RWPE2 (cell line): Measurements from ENCODE around the gene DLG2.

Source experiments
- ATAC-seq: fragments of 200-7000 bp; cut with Tn5 transposase; 3 replicates; pipeline ENCODE4 v1.9.1; 2021; ENCODE audit warnings: low read depth
- DNase-seq: peaks from one replicate; pipeline ENCODE4 v3.0.0-alpha.2; 2020; ENCODE audit warnings: low spot score
- H3K27ac ChIP-seq: fragments of 450-650 bp; 2 replicates; pipeline ENCODE4 v1.5.1; 2017; ENCODE audit warnings: mild to moderate bottlenecking; ENCODE audit not compliant: poor library complexity, severe bottlenecking
- H3K27me3 ChIP-seq: fragments of 250-450 bp; sonication (Bioruptor Pico); 2 replicates; pipeline ENCODE4 v1.5.1; 2021; ENCODE audit warnings: mild to moderate bottlenecking, moderate library complexity; ENCODE audit not compliant: insufficient read depth, poor library complexity, severe bottlenecking
- H3K36me3 ChIP-seq: fragments of 250-450 bp; sonication (Bioruptor Pico); 2 replicates; pipeline ENCODE4 v1.5.1; 2020; ENCODE audit warnings: low read depth, mild to moderate bottlenecking, moderate library complexity
- H3K4me1 ChIP-seq: fragments of 250-450 bp; sonication (Bioruptor Pico); 2 replicates; pipeline ENCODE4 v1.5.1; 2021; ENCODE audit warnings: mild to moderate bottlenecking, moderate library complexity; ENCODE audit not compliant: insufficient read depth, poor library complexity, severe bottlenecking
- H3K4me3 ChIP-seq: fragments of 250-450 bp; sonication (Bioruptor Pico); 2 replicates; pipeline ENCODE4 v1.5.1; 2021; ENCODE audit warnings: mild to moderate bottlenecking, moderate library complexity; ENCODE audit not compliant: severe bottlenecking
- H3K9me3 ChIP-seq: fragments of 250-450 bp; sonication (Bioruptor Pico); 2 replicates; pipeline ENCODE4 v1.5.1; 2021; ENCODE audit warnings: mild to moderate bottlenecking, moderate library complexity; ENCODE audit not compliant: severe bottlenecking
- CTCF ChIP-seq: fragments of 450-650 bp; IDR thresholded peaks from one replicate; pipeline ENCODE4 v1.5.1; 2017; ENCODE audit warnings: mild to moderate bottlenecking, moderate library complexity; ENCODE audit not compliant: poor library complexity, severe bottlenecking

The DLG2 gene

GRCh38 chr11:85440273-85440672 is 186.9 kb downstream of the DLG2 start:
- H3K27ac ChIP-seq = no peak overlapping the region
- no peak overlapping the region for H3K4me3 ChIP-seq
- H3K4me1 ChIP-seq = no peaks in the 10 kb centered on the region
- DNase-seq (no peak), ATAC-seq (no peak)
- no peaks in the 10 kb centered on the region for H3K27me3 ChIP-seq
- H3K9me3 ChIP-seq = no peaks in the 10 kb centered on the region
- TF ChIP-seq CTCF = no peak
- H3K36me3 ChIP-seq = no peaks in the 10 kb centered on the region

DNA sequence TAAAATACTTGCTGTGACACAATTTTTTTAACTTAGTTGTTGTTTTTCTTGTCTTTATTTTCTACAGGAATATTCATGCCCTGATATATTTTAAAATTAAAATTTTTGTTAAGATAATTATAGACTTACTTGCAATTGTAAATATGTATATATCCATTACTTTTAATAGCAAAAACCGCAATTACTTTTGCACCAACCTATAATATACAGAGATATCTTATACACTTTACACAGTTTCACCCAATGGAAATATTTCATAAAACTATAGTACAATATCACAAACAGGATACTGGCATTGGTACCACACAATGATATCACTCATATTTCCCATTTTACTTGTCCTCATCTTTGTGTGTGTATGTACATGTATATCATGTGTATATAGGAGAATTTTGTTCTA is 188.8 kb downstream of the DLG2 start:
- Histone ChIP-seq H3K4me3 (no peak overlapping the region), H3K27me3 (no peaks in the 10 kb centered on the region), H3K4me1 (no peaks in the 10 kb centered on the region), H3K27ac (no peak overlapping the region), H3K36me3 (no peaks in the 10 kb centered on the region), H3K9me3 (no peaks in the 10 kb centered on the region)
- DNase-seq = no peak
- no peak for TF ChIP-seq CTCF
- no peak for ATAC-seq

DNA sequence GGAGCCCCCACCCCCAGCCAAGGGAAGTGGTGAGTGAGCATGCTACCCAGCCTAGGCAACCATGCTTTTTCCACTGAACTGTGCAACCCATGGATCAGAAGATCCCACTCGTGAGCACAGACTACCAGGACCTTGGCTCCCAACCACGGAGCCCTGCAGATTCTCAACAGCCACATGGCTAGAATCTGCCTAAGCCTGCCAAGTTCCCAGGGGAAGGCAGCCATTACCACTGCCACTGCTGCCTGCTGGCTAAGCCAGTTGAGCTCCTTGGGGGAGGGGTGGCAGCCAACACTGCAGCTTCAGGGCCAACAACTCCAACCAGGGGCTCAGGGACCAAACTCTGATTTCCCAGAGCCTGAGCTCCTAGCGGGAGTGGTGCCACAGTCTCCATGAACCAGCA is 195.8 kb downstream of the DLG2 start:
- no peak for ATAC-seq
- Histone ChIP-seq H3K36me3 (no peaks in the 10 kb centered on the region), H3K4me3 (no peak overlapping the region), H3K4me1 (no peaks in the 10 kb centered on the region), H3K27ac (no peak overlapping the region), H3K27me3 (no peaks in the 10 kb centered on the region), H3K9me3 (no peaks in the 10 kb centered on the region)
- no peak for TF ChIP-seq CTCF
- DNase-seq = no peak

- DNase-seq (no peak), ATAC-seq (no peak)
- no peaks in the 10 kb centered on the region for H3K9me3 ChIP-seq
- H3K4me3 ChIP-seq = no peak overlapping the region
- no peaks in the 10 kb centered on the region for H3K4me1 ChIP-seq
- no peak for TF ChIP-seq CTCF
- no peaks in the 10 kb centered on the region for H3K27me3 ChIP-seq
- H3K27ac ChIP-seq = no peak overlapping the region
- H3K36me3 ChIP-seq = no peaks in the 10 kb centered on the region
These were observed 203.3 kb downstream of the DLG2 start for GRCh38 chr11:85423794-85424193.

DNA sequence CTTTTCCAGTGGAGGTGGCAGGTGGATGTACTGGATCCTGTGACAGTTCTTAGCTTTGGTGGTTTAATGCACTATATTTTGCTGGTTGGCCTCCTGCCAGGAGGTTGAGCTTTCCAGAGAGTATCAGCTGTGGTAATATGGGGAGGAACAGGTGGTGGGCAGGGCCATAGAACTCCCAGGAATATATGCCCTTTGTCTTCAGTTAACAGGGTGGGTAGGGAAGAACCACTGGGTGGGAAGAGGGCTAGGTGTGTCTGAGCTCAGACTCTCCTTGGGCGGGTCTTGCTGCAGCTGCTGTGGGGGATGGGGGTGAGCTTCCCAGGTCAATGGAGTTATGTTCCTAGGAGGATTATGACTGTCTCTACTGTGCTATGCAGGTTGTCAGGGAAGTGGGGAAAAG is 203.8 kb downstream of the DLG2 start:
- no peaks in the 10 kb centered on the region for H3K27me3 ChIP-seq
- DNase-seq = no peak
- no peak for TF ChIP-seq CTCF

More for the DNA sequence above, 203.8 kb downstream of the DLG2 start:
- Histone ChIP-seq H3K36me3 (no peaks in the 10 kb centered on the region), H3K9me3 (no peaks in the 10 kb centered on the region), H3K27ac (no peak overlapping the region), H3K4me3 (no peak overlapping the region), H3K4me1 (no peaks in the 10 kb centered on the region)
- no peak for ATAC-seq
